GM12892 (cell line): ENCODE data around the gene RFT1.

Source experiments
- DNase-seq: peaks from one replicate; pipeline ENCODE4 v3.0.0; 2011; ENCODE audit not compliant: insufficient read length
- FAIRE-seq: peaks from 2 replicates; lab custom pipeline; 2011; peaks lifted over from hg19 to GRCh38; lab: Jason Lieb, UNC
- POLR2A ChIP-seq: IDR thresholded peaks from 2 replicates; pipeline ENCODE4 v1.6.1; 2011; ENCODE audit warnings: low read depth, low read length, control low read depth
- POLR2AphosphoS5 ChIP-seq: IDR thresholded peaks from 2 replicates; pipeline ENCODE4 v1.6.1; 2011; ENCODE audit warnings: low read depth, low read length, control low read depth
- TAF1 ChIP-seq: IDR thresholded peaks from 2 replicates; pipeline ENCODE4 v1.6.1; 2011; ENCODE audit warnings: low read depth, mild to moderate bottlenecking, control low read depth, low read length, borderline replicate concordance

The RFT1 gene

GRCh38 chr3:53092942-53093341 is 37.3 kb downstream of the RFT1 start:
- FAIRE-seq, result no peak
- no peak for DNase-seq
- TF ChIP-seq POLR2A, result no peak
- TF ChIP-seq TAF1, result no peak
- no peak for TF ChIP-seq POLR2AphosphoS5

GRCh38 chr3:53092216-53092615 is 38.0 kb downstream of the RFT1 start:
- no peak for FAIRE-seq

GRCh38 chr3:53091011-53091410 is 39.2 kb downstream of the RFT1 start:
- DNase-seq (no peak), FAIRE-seq (no peak)
- TF ChIP-seq POLR2AphosphoS5 (no peak), TAF1 (no peak), POLR2A (no peak)

More at GRCh38 chr3:53092216-53092615, 38.0 kb downstream of the RFT1 start:
- no peak for DNase-seq
- TF ChIP-seq TAF1 (no peak), POLR2A (no peak), POLR2AphosphoS5 (no peak)

GRCh38 chr3:53089511-53089910 is 40.7 kb downstream of the RFT1 start:
- no peak for TF ChIP-seq TAF1
- TF ChIP-seq POLR2AphosphoS5, result no peak
- TF ChIP-seq POLR2A, result no peak
- DNase-seq (no peak), FAIRE-seq (no peak)

GRCh38 chr3:53085476-53085875 is 44.8 kb downstream of the RFT1 start:
- FAIRE-seq, result no peak
- no peak for DNase-seq
- TF ChIP-seq TAF1, result no peak
- no peak for TF ChIP-seq POLR2A
- TF ChIP-seq POLR2AphosphoS5, result no peak

GRCh38 chr3:53084310-53085001 is 45.8 kb downstream of the RFT1 start:
- DNase-seq, result no peak

GRCh38 chr3:53083949-53084309 is 46.3 kb downstream of the RFT1 start:
- TF ChIP-seq TAF1, result no peak
- TF ChIP-seq POLR2AphosphoS5, result no peak
- no peak for TF ChIP-seq POLR2A
- FAIRE-seq, result no peak
- no peak for DNase-seq

More at GRCh38 chr3:53084310-53085001, 45.8 kb downstream of the RFT1 start:
- FAIRE-seq, result no peak
- no peak for TF ChIP-seq TAF1
- TF ChIP-seq POLR2AphosphoS5, result no peak
- no peak for TF ChIP-seq POLR2A

- FAIRE-seq (no peak), DNase-seq (no peak)
- no peak for TF ChIP-seq TAF1
- no peak for TF ChIP-seq POLR2A
- TF ChIP-seq POLR2AphosphoS5, result no peak
These were observed 46.7 kb downstream of the RFT1 start for GRCh38 chr3:53083521-53083920.

- DNase-seq (no peak), FAIRE-seq (no peak)
- TF ChIP-seq POLR2A (no peak), TAF1 (no peak), POLR2AphosphoS5 (no peak)
These were observed 47.5 kb downstream of the RFT1 start for GRCh38 chr3:53082736-53083135.

- TF ChIP-seq POLR2AphosphoS5 (no peak), TAF1 (no peak), POLR2A (no peak)
- DNase-seq, result no peak
- FAIRE-seq, result no peak
These were observed 48.9 kb downstream of the RFT1 start for GRCh38 chr3:53081318-53081717.

GRCh38 chr3:53080612-53081205 is 49.5 kb downstream of the RFT1 start:
- TF ChIP-seq TAF1, result no peak
- TF ChIP-seq POLR2A, result no peak
- no peak for TF ChIP-seq POLR2AphosphoS5
- no peak for FAIRE-seq
- no peak for DNase-seq

- TF ChIP-seq POLR2AphosphoS5, result no peak
- TF ChIP-seq POLR2A, result no peak
- no peak for TF ChIP-seq TAF1
- no peak for FAIRE-seq
- DNase-seq, result no peak
These were observed 50.3 kb downstream of the RFT1 start for GRCh38 chr3:53079791-53080555.

- FAIRE-seq, result no peak
- no peak for DNase-seq
- TF ChIP-seq TAF1 (no peak), POLR2AphosphoS5 (no peak), POLR2A (no peak)
These were observed 51.1 kb downstream of the RFT1 start for GRCh38 chr3:53079147-53079546.
